HepG2 (cell line): ENCODE results near the gene CALHM5. TPM values are rescaled to one million over a fixed set of nuclear protein-coding genes. Genes with fewer than 3 reads are reported as not detected.

ENCODE experiments used
- ATAC-seq: fragments of 200-7000 bp; cut with Tn5 transposase; 3 replicates; pipeline ENCODE4 v1.9.1; 2020; ENCODE audit warnings: mild to moderate bottlenecking, moderate library complexity
- BruUV-seq: library from RNA; stranded (reverse); fragments of 400-500 nt; replicated peaks from 2 replicates; lab custom pipeline; 2021; lab: Mats Ljungman, UMichigan
- CTCF ChIA-PET: fragments of 300-600 bp; formaldehyde crosslinking; extraction: SDS; loops from one replicate; lab custom pipeline; 2021; ENCODE audit warnings: low total read pairs, inconsistent platforms, low intra/inter-chr PET ratio; lab: Yijun Ruan, JAX
- POLR2A ChIA-PET: fragments of 350-600 bp; sonication (Branson Sonifier 250); formaldehyde crosslinking; loops from one replicate; lab custom pipeline; 2020; ENCODE audit warnings: antibody characterized with exemption, inconsistent platforms; lab: Yijun Ruan, JAX
- DNase-seq: peaks from one replicate; pipeline ENCODE4 v3.0.0-alpha.2; 2015; ENCODE audit warnings: low spot score
- FAIRE-seq: peaks from 3 replicates; lab custom pipeline; 2011; peaks lifted over from hg19 to GRCh38; lab: Jason Lieb, UNC
- H2AFZ ChIP-seq: one replicate; pipeline ENCODE4 v1.6.1; 2011; ENCODE audit warnings: low read length, inconsistent platforms
- H3K27ac ChIP-seq: fragments of 300-600 bp; 3 replicates; pipeline ENCODE4 v1.8.0; 2011; ENCODE audit warnings: mixed run types, mild to moderate bottlenecking, mixed read lengths, low read length, inconsistent platforms; ENCODE audit not compliant: insufficient read depth; ENCODE audit errors: extremely low read length
- H3K27me3 ChIP-seq, 2 experiments: fragments of 200-600 bp in 1 of 2; 2 replicates in 1 of 2; 3 replicates in 1 of 2; pipeline versions ENCODE4 v1.6.0 to v1.8.0; 2011; ENCODE audit warnings: low read length in 2 of 2, mild to moderate bottlenecking in 2 of 2, moderate library complexity in 2 of 2, inconsistent platforms in 1 of 2; ENCODE audit not compliant: insufficient read depth in 2 of 2, control insufficient read depth in 1 of 2
- H3K36me3 ChIP-seq, 2 experiments: fragments of 200-600 bp in 1 of 2; replicated peaks in 1 of 2; 2 replicates in 1 of 2; 3 replicates in 1 of 2; pipeline versions ENCODE4 v1.5.1 to v1.8.0; 2011; ENCODE audit warnings: low read length in 2 of 2, inconsistent platforms in 1 of 2; ENCODE audit not compliant: insufficient read depth in 2 of 2, control insufficient read depth in 1 of 2
- H3K4me1 ChIP-seq: 2 replicates; pipeline ENCODE4 v1.5.1; 2012; ENCODE audit warnings: low read length, inconsistent platforms; ENCODE audit not compliant: insufficient read depth
- H3K4me2 ChIP-seq: 2 replicates; pipeline ENCODE4 v1.6.0; 2011; ENCODE audit warnings: low read depth, low read length, inconsistent platforms
- H3K4me3 ChIP-seq, 3 experiments: fragments of 200-600 bp in 1 of 3; sonication (generic), shearing (Covaris generic) in 1 of 3; replicated peaks in 1 of 3; 2 replicates each; pipeline ENCODE4 v1.5.1; 2011 to 2016; ENCODE audit warnings: low read length in 3 of 3, inconsistent platforms in 2 of 3, low read depth in 2 of 3, mild to moderate bottlenecking in 2 of 3, control low read depth in 1 of 3, mixed read lengths in 1 of 3; ENCODE audit not compliant: insufficient read depth in 1 of 3
- H3K79me2 ChIP-seq: one replicate; pipeline ENCODE4 v1.6.1; 2011; ENCODE audit warnings: low read length, inconsistent platforms; ENCODE audit not compliant: insufficient read depth
- H3K9ac ChIP-seq: 2 replicates; pipeline ENCODE4 v1.6.0; 2011; ENCODE audit warnings: mild to moderate bottlenecking, low read depth, low read length, inconsistent platforms; ENCODE audit not compliant: insufficient read depth
- H3K9me3 ChIP-seq: 2 replicates; pipeline ENCODE4 v1.5.1; 2012; ENCODE audit warnings: mild to moderate bottlenecking, low read length
- H4K20me1 ChIP-seq: 2 replicates; pipeline ENCODE4 v1.6.0; 2011; ENCODE audit warnings: inconsistent platforms, mild to moderate bottlenecking, low read length, moderate library complexity; ENCODE audit not compliant: insufficient read depth
- CEBPG ChIP-seq: IDR thresholded peaks from 2 replicates; pipeline ENCODE4 v1.6.1; 2016
- MXD3 ChIP-seq: IDR thresholded peaks from 2 replicates; pipeline ENCODE4 v1.6.1; 2016; ENCODE audit warnings: mild to moderate bottlenecking, missing biosample characterization, missing genetic modification reagents
- POGZ ChIP-seq: sonication (generic); formaldehyde crosslinking; IDR thresholded peaks from 2 replicates; pipeline ENCODE4 v1.4.0; 2020; ENCODE audit warnings: mild to moderate bottlenecking, missing genetic modification reagents
- REL ChIP-seq: sonication (generic); formaldehyde crosslinking; conservative IDR thresholded peaks from 2 replicates; pipeline ENCODE4 v1.8.0; 2022; ENCODE audit warnings: mild to moderate bottlenecking, missing genetic modification reagents, moderate library complexity
- THRA ChIP-seq: sonication (generic); formaldehyde crosslinking; IDR thresholded peaks from 2 replicates; pipeline ENCODE4 v1.4.0; 2020; ENCODE audit warnings: missing genetic modification reagents, borderline replicate concordance
- ZNF142 ChIP-seq: sonication (generic); formaldehyde crosslinking; IDR thresholded peaks from 2 replicates; pipeline ENCODE4 v1.4.0; 2020; ENCODE audit warnings: missing genetic modification reagents
- ZNF331 ChIP-seq: sonication (generic); formaldehyde crosslinking; IDR thresholded peaks from 2 replicates; pipeline ENCODE4 v1.4.0; 2020; ENCODE audit warnings: missing genetic modification reagents
- ZNF724P ChIP-seq: sonication (generic); formaldehyde crosslinking; IDR thresholded peaks from 2 replicates; pipeline ENCODE4 v1.8.0; 2022; ENCODE audit warnings: missing genetic modification reagents, borderline replicate concordance
- WGBS: methylation state at CpG from one replicate; pipeline ENCODE4 v1.1.6; 2017; ENCODE audit warnings: low lambda C conversion rate; 5-methylcytosine and 5-hydroxymethylcytosine counted together
- in situ Hi-C: cut with HindIII; loops from 2 replicates; pipeline ENCODE4 v1.10.0; 2017; ENCODE audit warnings: low pct_unique_long_range_greater_than_20kb; ENCODE audit not compliant: extremely low pct_ligation_motif_present
- intact Hi-C: fragments of 100-400 bp; cut with micrococcal nuclease; formaldehyde crosslinking; loops from one replicate; pipeline ENCODE4 v1.10.0; 2022; ENCODE audit not compliant: unreplicated experiment
- polyA plus RNA-seq, 8 experiments: library from polyadenylated mRNA; depleted of rRNA in 3 of 8; stranded (reverse) in 7 of 8; unstranded in 1 of 8; fragments of >200 nt; fragmentation: Illumina TruSeq in 4 of 8; extraction: Trizol in 4 of 8; gene quantifications; 2 replicates each; pipeline versions ENCODE4 v1.2.1 to v1.2.3, GENCODE V29; 2011 to 2016; ENCODE audit warnings: low read depth in 4 of 8, missing spikeins in 1 of 8, mixed read lengths in 1 of 8; ENCODE audit not compliant: insufficient read depth in 1 of 8
- total RNA-seq, 5 experiments: library from RNA; depleted of rRNA; stranded (reverse); fragments of >200 nt; fragmentation: Illumina TruSeq; extraction: Trizol; gene quantifications; 2 replicates each; pipeline ENCODE4 v1.2.3, GENCODE V29; 2016; ENCODE audit warnings: low read depth in 1 of 5

Gene CALHM5
- total and polyA plus RNA-seq, 2 of the 13 experiments (the other 11 are each of a cell fraction or from before 2014, with no cell fraction given), result not detected

- H3K36me3 ChIP-seq, result no peaks in the 10 kb centered on the region
- H3K4me3 ChIP-seq, result no peak overlapping the region
- no peaks in the 10 kb centered on the region for H3K9me3 ChIP-seq
- ATAC-seq (no peak), FAIRE-seq (no peak), DNase-seq (no peak)
- H3K9ac ChIP-seq, result no peak overlapping the region
- CTCF ChIA-PET, result no interaction called here
- H3K27ac ChIP-seq, result no peak overlapping the region
- TF ChIP-seq ZNF724P (CRISPR knock-in tag), result no peak
- TF ChIP-seq ZNF331, result no peak
- no peak for TF ChIP-seq MXD3 (CRISPR knock-in tag)
- no peak for TF ChIP-seq POGZ (CRISPR knock-in tag)
- TF ChIP-seq CEBPG (CRISPR knock-in tag), result no peak
- TF ChIP-seq THRA (CRISPR knock-in tag), result no peak
- TF ChIP-seq REL (CRISPR knock-in tag), result no peak
- TF ChIP-seq ZNF142 (CRISPR knock-in tag), result no peak
- H2AFZ ChIP-seq, result no peak overlapping the region
- POLR2A ChIA-PET, result no interaction called here
- no peaks in the 10 kb centered on the region for H4K20me1 ChIP-seq
- WGBS, result 25% methylated on average over 5 of the region's 5 CpGs
- no peaks in the 10 kb centered on the region for H3K79me2 ChIP-seq
- peaks cover 5% of the 10 kb centered on the region for H3K4me1 ChIP-seq
- in situ Hi-C loops, result no loop called here
- no TSS peak for BruUV-seq
- intact Hi-C loops, result no loop called here
- no peak overlapping the region for H3K4me2 ChIP-seq
- H3K27me3 ChIP-seq, result peaks cover 0 to 5% of the 10 kb centered on the region in 2 experiments; a peak in 3 of 5 replicates
Observed at GRCh38 chr6:116556814-116557415, 45.5 kb downstream of the CALHM5 start.
